ENCODE measurements around the gene DLG2.

The DLG2 gene

DNA sequence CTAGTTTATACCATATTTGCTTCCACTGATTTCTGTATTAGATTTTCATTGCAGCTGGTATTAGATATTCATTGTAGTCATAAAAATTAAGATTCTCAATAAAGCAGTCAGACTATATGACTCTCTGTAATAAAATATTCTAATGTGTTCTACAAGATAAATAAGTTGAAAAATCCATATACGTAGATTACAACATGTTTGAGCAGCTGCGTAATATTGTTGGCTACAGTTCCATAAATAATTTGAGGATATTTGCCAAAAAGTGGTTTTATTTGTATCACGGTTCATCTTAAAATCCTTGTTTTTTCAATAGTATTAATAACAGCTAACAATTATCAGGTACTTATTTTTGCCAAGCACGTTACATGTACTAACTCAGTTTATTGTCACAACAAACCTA is 1672.4 kb downstream of the DLG2 start:
- TF ChIP-seq, protein P1, sequence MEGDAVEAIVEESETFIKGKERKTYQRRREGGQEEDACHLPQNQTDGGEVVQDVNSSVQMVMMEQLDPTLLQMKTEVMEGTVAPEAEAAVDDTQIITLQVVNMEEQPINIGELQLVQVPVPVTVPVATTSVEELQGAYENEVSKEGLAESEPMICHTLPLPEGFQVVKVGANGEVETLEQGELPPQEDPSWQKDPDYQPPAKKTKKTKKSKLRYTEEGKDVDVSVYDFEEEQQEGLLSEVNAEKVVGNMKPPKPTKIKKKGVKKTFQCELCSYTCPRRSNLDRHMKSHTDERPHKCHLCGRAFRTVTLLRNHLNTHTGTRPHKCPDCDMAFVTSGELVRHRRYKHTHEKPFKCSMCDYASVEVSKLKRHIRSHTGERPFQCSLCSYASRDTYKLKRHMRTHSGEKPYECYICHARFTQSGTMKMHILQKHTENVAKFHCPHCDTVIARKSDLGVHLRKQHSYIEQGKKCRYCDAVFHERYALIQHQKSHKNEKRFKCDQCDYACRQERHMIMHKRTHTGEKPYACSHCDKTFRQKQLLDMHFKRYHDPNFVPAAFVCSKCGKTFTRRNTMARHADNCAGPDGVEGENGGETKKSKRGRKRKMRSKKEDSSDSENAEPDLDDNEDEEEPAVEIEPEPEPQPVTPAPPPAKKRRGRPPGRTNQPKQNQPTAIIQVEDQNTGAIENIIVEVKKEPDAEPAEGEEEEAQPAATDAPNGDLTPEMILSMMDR (IDR thresholded peaks at IDR 0.05) = no peak

DNA sequence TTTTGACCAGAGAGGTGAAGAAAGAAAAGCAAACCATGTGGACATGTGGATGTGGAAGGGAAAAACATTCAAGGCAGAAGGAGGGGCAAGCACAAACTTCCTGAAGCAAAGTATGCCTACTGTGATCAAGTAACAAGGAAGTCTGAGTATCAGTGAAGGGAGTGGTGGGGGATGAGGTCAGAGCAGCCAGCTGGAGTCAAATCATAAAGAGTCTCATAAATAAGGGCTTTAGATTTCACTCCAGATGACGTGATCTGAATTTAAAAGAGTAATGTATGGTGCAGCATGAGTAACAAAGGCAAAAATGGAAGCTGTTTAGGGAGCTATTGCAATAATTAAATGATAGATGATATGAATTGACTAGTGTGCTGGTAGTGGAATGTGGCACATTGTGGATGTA is 1675.6 kb downstream of the DLG2 start:
- TF ChIP-seq, protein P1 (IDR thresholded peaks at IDR 0.05) = no peak

DNA sequence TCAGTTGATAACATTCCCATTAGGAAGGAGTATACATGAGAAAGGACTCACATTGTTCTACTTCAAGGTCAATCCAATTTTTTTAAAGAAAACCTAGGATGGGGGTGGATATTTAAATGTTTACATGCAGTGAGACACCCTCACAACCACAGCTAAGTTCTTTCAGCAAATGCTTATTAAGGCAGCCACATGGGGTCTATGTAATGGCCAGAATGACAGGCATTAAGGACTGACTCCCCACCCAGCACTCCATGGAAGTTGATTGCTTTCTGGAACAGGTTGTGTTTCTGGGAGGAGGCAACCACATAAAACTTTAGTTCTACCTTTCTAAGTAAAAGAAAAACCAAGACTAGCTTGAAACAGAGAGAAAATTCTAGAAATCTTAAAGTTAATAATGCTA is 1678.9 kb downstream of the DLG2 start:
- TF ChIP-seq, protein P1 (IDR thresholded peaks at IDR 0.05) = no peak

DNA sequence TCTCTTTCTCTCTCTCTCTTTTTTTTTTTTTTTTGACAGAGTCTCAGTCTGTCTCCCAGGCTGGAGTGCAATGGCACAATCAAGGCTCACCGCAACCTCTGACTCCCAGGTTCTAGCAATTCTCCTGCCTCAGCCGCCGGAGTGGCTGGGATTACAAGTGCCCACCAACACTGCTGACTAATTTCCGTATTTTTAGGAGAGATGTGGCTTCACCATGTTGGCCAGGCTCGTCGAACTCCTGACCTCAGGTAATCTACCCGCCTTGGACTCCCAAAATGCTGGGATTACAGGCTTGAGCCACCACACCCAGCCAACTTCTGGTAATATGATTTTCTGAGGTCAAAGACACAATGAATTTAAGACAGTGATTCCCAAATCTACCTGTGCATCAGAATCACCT is 1681.2 kb downstream of the DLG2 start:
- TF ChIP-seq, protein P1 (IDR thresholded peaks at IDR 0.05) = no peak

DNA sequence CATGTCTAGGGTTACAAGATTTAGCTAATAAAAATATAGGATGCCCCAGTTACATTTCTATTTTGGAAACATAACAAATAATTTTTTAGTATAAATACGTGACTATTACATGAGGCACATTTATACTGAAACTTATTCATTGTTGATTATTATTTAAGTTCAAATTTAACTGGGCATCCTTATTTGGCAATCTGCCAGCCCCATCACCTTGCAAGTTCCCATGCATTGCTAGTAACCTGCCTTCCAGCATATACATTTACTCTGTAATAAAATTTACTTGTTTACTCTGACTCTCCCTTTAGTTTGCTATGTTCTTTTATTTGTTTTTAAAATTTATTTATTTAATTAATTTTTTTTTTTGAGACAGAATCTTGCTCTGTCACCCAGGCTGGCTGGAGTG is 1686.1 kb downstream of the DLG2 start:
- TF ChIP-seq, protein P1 (IDR thresholded peaks at IDR 0.05) = no peak

DNA sequence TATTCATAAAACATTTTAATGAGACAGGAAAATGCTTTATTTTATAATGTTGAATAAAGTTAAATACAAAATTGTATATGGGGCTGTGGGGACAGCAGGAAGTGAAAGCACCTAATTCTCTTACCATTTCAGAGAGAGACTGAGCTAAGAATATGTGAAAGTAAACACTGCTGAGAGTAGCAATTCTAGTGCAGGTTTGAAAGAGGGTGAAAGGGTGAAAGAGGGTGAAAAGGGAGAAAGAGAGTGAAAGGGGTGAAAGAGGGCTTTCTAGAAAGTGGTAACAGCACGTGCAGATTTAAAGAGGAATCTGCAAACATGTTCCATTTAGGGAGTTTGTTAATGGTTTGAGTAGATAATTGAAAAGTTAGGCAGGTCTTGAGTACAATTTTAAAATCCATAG is 1689.0 kb downstream of the DLG2 start:
- TF ChIP-seq, protein P1 (IDR thresholded peaks at IDR 0.05) = no peak

DNA sequence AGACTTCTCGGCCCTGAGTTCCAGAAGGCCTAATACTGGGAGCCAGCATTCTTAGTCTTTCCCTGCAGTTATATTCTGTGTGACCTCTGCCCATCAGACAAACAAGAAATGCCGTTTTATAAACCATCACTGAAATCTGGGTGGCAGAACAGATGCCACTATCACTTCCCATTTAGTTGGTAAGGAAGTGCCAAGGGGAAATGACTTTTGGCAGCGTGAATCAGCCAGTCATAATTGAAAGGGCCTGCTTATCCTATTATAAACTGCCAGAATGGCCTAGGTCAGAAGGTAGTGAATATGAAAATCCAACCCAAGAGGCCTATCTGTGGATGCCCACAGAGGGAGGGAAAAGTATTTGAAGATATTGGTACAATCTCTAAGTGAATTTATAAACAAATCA is 1694.1 kb downstream of the DLG2 start:
- TF ChIP-seq, protein P1 (IDR thresholded peaks at IDR 0.05) = no peak

DNA sequence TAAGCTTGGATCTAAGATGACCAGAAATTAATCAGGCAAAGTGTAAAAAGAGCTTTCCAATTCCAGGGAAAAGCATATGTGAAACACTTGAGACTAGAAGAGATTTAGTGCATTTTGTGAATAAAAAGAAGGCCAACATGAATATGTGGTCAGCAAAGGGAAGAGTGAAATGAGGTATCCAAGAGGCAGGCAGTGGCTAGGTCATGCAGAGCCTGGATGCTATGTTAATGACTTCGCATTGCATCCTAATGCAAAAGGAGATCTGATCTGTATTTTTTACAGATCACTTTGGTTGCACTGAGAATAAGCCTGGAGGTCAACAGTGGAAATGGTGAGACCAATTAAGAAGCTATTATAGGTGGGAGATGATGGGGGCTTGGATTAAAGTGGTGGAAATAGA is 1699.7 kb downstream of the DLG2 start:
- TF ChIP-seq, protein P1 (IDR thresholded peaks at IDR 0.05) = no peak

Data from LNCAP (cell line).